K562 (cell line): ENCODE data around the gene ABLIM2. TPM values are rescaled to one million over a fixed set of nuclear protein-coding genes. Genes with fewer than 3 reads are reported as not detected.

Experiments used
- ATAC-seq: fragments of 200-7000 bp; cut with Tn5 transposase; 3 replicates; pipeline ENCODE4 v1.9.1; 2020; ENCODE audit warnings: moderate library complexity
- BruUV-seq: library from RNA; stranded (reverse); fragments of 400-500 nt; replicated peaks from 2 replicates; lab custom pipeline; 2021; lab: Mats Ljungman, UMichigan
- CTCF ChIA-PET: fragments of 300-600 bp; formaldehyde crosslinking; extraction: SDS; loops from one replicate; lab custom pipeline; 2021; ENCODE audit warnings: low intra/inter-chr PET ratio; lab: Yijun Ruan, JAX
- POLR2A ChIA-PET: fragments of 300-600, 350-650 bp; sonication (Branson Sonifier 250); formaldehyde crosslinking; extraction: SDS; loops from one replicate; lab custom pipeline; 2021; ENCODE audit warnings: antibody characterized with exemption, inconsistent platforms; lab: Yijun Ruan, JAX
- DNase-seq, 4 experiments: peaks; one replicate each; pipeline versions ENCODE4 v3.0.0 to v3.0.0-alpha.2; 2011 to 2018; ENCODE audit warnings: low spot score in 3 of 4, mixed read lengths in 3 of 4; ENCODE audit errors: extremely low read depth in 1 of 4
- FAIRE-seq: peaks from 2 replicates; lab custom pipeline; 2011; peaks lifted over from hg19 to GRCh38; lab: Jason Lieb, UNC
- H2AFZ ChIP-seq: 2 replicates; pipeline ENCODE4 v1.6.0; 2011; ENCODE audit warnings: low read depth, low read length, control low read depth, inconsistent platforms
- H3K27ac ChIP-seq: fragments of 200-600 bp; 3 replicates; pipeline ENCODE4 v1.8.0; 2011; ENCODE audit warnings: low read depth, mild to moderate bottlenecking, control low read depth, inconsistent platforms, low read length, moderate library complexity, mixed read lengths; ENCODE audit errors: extremely low read depth
- H3K27me3 ChIP-seq, 2 experiments: fragments of 300-600 bp in 1 of 2; 2 replicates in 1 of 2; 3 replicates in 1 of 2; pipeline versions ENCODE4 v1.6.0 to v1.8.0; 2011; ENCODE audit warnings: inconsistent platforms in 2 of 2, low read length in 2 of 2, mild to moderate bottlenecking in 1 of 2, mixed read lengths in 1 of 2, moderate library complexity in 1 of 2; ENCODE audit not compliant: control insufficient read depth in 2 of 2, insufficient read depth in 2 of 2
- H3K36me3 ChIP-seq: fragments of 300-600 bp; 3 replicates; pipeline ENCODE4 v1.8.0; 2011; ENCODE audit warnings: mild to moderate bottlenecking, low read length, inconsistent platforms; ENCODE audit not compliant: control insufficient read depth, insufficient read depth
- H3K4me1 ChIP-seq, 2 experiments: fragments of 200-600 bp in 1 of 2; replicated peaks in 1 of 2; 2 replicates in 1 of 2; 3 replicates in 1 of 2; pipeline versions ENCODE4 v1.5.1 to v1.8.0; 2011; ENCODE audit warnings: inconsistent platforms in 2 of 2, low read length in 2 of 2, mild to moderate bottlenecking in 1 of 2, mixed read lengths in 1 of 2, moderate library complexity in 1 of 2; ENCODE audit not compliant: control insufficient read depth in 2 of 2, insufficient read depth in 2 of 2
- H3K4me2 ChIP-seq: 2 replicates; pipeline ENCODE4 v1.6.1; 2011; ENCODE audit warnings: low read length, control low read depth, inconsistent platforms, mixed read lengths; ENCODE audit not compliant: insufficient read depth
- H3K4me3 ChIP-seq: fragments of 200-600 bp; sonication (generic), shearing (Covaris generic); 2 replicates; pipeline ENCODE4 v1.5.1; 2016; ENCODE audit warnings: control low read depth, inconsistent platforms
- H3K79me2 ChIP-seq: fragments of 200-600 bp; 3 replicates; pipeline ENCODE4 v1.8.0; 2011; ENCODE audit warnings: low read length, inconsistent platforms; ENCODE audit not compliant: control insufficient read depth, insufficient read depth
- H3K9ac ChIP-seq, 2 experiments: 2 replicates each; pipeline versions ENCODE4 v1.6.0 to v1.6.1; 2011; ENCODE audit warnings: low read depth in 2 of 2, low read length in 2 of 2, control low read depth in 1 of 2, inconsistent platforms in 1 of 2, mild to moderate bottlenecking in 1 of 2, mixed read lengths in 1 of 2; ENCODE audit not compliant: insufficient read depth in 1 of 2
- H3K9me1 ChIP-seq: one replicate; pipeline ENCODE4 v1.6.0; 2011; ENCODE audit warnings: inconsistent platforms, mild to moderate bottlenecking, low read length, moderate library complexity; ENCODE audit not compliant: control insufficient read depth, insufficient read depth
- H3K9me3 ChIP-seq: replicated peaks from 2 replicates; pipeline ENCODE4 v1.5.1; 2011; ENCODE audit warnings: low read depth, low read length, inconsistent platforms; ENCODE audit not compliant: control insufficient read depth, insufficient read depth
- H4K20me1 ChIP-seq: replicated peaks from 2 replicates; pipeline ENCODE4 v1.6.1; 2011; ENCODE audit warnings: low read length, inconsistent platforms, mixed read lengths; ENCODE audit not compliant: control insufficient read depth, insufficient read depth
- CCAR2 ChIP-seq: fragments of 200-400 bp; formaldehyde crosslinking; IDR thresholded peaks from 2 replicates; pipeline ENCODE4 v1.6.1; 2017; ENCODE audit warnings: mild to moderate bottlenecking, low read depth, low read length
- CHD2 ChIP-seq: IDR thresholded peaks from 2 replicates; pipeline ENCODE4 v1.6.1; 2011; ENCODE audit warnings: low read depth, low read length
- LEF1 ChIP-seq: fragments of 450-650 bp; IDR thresholded peaks from 2 replicates; pipeline ENCODE4 v1.6.1; 2016; ENCODE audit warnings: mild to moderate bottlenecking
- PHF21A ChIP-seq: fragments of 450-650 bp; IDR thresholded peaks from 2 replicates; pipeline ENCODE4 v1.6.1; 2017; ENCODE audit warnings: low read depth, borderline replicate concordance
- SRSF9 ChIP-seq: fragments of 200-400 bp; formaldehyde crosslinking; IDR thresholded peaks from 2 replicates; pipeline ENCODE4 v1.6.1; 2017; ENCODE audit warnings: low read depth, low read length, borderline replicate concordance
- TFAM ChIP-seq: fragments of 250-450 bp; sonication (Bioruptor Pico); conservative IDR thresholded peaks from 2 replicates; pipeline ENCODE4 v1.5.0; 2021; ENCODE audit warnings: mild to moderate bottlenecking, moderate library complexity
- TSC22D4 ChIP-seq: fragments of 450-650 bp; IDR thresholded peaks from 2 replicates; pipeline ENCODE4 v1.6.1; 2016; ENCODE audit warnings: missing genetic modification characterization, missing biosample characterization, control low read depth
- YBX1 ChIP-seq: fragments of 450-650 bp; IDR thresholded peaks from 2 replicates; pipeline ENCODE4 v1.7.1; 2016; ENCODE audit warnings: mild to moderate bottlenecking
- WGBS: fragments of 100-300 bp; shearing (Covaris generic); methylation state at CpG from one replicate; pipeline ENCODE4 v1.1.6; 2016; ENCODE audit warnings: low coverage, mixed read lengths; ENCODE audit not compliant: insufficient coverage; ENCODE audit errors: missing lambda C conversion rate; 5-methylcytosine and 5-hydroxymethylcytosine counted together
- in situ Hi-C: fragments of 300-500 bp; cut with MboI; formaldehyde crosslinking; loops from 4 replicates; pipeline ENCODE4 v1.15.0; 2018; ENCODE audit warnings: inconsistent platforms, mixed read lengths
- intact Hi-C: fragments of 100-400 bp; cut with micrococcal nuclease; formaldehyde crosslinking; loops from 2 replicates; pipeline ENCODE4 v1.14.2; 2022
- polyA plus RNA-seq, 8 experiments: library from polyadenylated mRNA; depleted of rRNA in 4 of 8; stranded (reverse) in 5 of 8; unstranded in 3 of 8; fragments of >200 nt; fragmentation: Nextera tagmentation in 2 of 8; fragmentation: Illumina TruSeq in 1 of 8; extraction: Ambion mirVana in 2 of 8; extraction: Trizol in 1 of 8; gene quantifications; 2 replicates each; pipeline versions ENCODE4 v1.2.1 to v1.2.3, GENCODE V29; 2011 to 2014; ENCODE audit warnings: inconsistent platforms in 1 of 8, missing spikeins in 1 of 8
- total RNA-seq, 7 experiments: library from RNA; depleted of rRNA in 6 of 7; stranded (reverse); fragments of >200 nt in 6 of 7; fragmentation: Illumina TruSeq in 2 of 7; extraction: Trizol in 2 of 7; gene quantifications; 2 replicates each; pipeline versions ENCODE4 v1.2.1 to v1.2.3, GENCODE V29; 2011 to 2021; ENCODE audit warnings: low replicate concordance in 1 of 7
- TF ChIP-seq, protein P1 (sequence below): sonication (generic); formaldehyde crosslinking; IDR thresholded peaks from 2 replicates; pipeline ENCODE4 v1.8.1; 2023; ENCODE audit warnings: mild to moderate bottlenecking, missing genetic modification reagents
- TF ChIP-seq, protein P2 (sequence below): fragments of 450-650 bp; IDR thresholded peaks from 2 replicates; pipeline ENCODE4 v1.6.1; 2017; ENCODE audit warnings: antibody characterized with exemption
- TF ChIP-seq, protein P3 (sequence below): IDR thresholded peaks from 3 replicates; pipeline ENCODE4 v1.6.1; 2011; ENCODE audit warnings: borderline replicate concordance, mild to moderate bottlenecking, moderate library complexity; ENCODE audit not compliant: insufficient read length; ENCODE audit errors: extremely low read depth
- TF ChIP-seq, protein P4 (sequence below): fragments of 450-650 bp; IDR thresholded peaks from 2 replicates; pipeline ENCODE4 v1.6.1; 2018; ENCODE audit not compliant: partially characterized antibody

ABLIM2 gene
- total and polyA plus RNA-seq, 9 of the 15 experiments (the other 6 are each of a cell fraction or from before 2014, with no cell fraction given): not detected

DNA sequence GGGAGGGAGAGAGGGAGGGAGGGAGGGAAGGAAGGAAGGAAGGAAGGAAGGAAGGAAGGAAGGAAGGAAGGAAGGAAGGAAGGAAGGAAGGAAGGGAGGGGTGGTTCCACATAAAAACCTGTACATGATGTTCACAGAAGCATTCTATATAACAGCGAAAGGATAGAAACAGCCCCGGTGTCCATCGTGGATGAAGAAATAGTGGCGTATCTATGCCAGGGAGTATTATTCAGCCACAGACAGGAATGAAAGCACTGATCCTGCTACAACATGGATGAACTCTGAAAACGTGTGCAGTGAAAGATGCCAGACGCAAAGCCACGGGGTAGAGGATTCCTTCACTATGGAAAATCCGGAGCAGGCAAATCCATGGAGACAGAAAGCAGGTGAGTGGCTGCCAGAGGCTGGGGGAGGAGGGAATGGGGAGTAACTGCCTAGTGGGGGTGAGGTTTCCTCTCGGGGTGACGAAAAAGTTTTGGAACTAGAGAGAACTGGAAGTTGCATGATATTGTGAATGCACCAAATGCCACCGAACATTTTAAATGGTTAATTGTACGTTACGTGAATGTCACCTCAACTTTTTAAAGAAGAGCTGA is 92.2 kb downstream of the ABLIM2 start:
- CTCF ChIA-PET: no interaction called here
- ATAC-seq (no peak), FAIRE-seq (no peak), DNase-seq (no peak)
- Histone ChIP-seq H3K9me3 (no peaks in the 10 kb centered on the region), H3K4me2 (no peak overlapping the region), H3K4me3 (no peak overlapping the region), H3K9ac (no peak overlapping the region), H3K27me3 (peaks cover 0 to 44% of the 10 kb centered on the region in 2 experiments), H4K20me1 (no peaks in the 10 kb centered on the region), H3K4me1 (no peaks in the 10 kb centered on the region), H3K27ac (no peak overlapping the region), H3K36me3 (no peaks in the 10 kb centered on the region), H2AFZ (no peak overlapping the region), H3K79me2 (no peaks in the 10 kb centered on the region), H3K9me1 (no peaks in the 10 kb centered on the region)
- intact Hi-C loops (no loop called here), in situ Hi-C loops (no loop called here)
- BruUV-seq: no TSS peak
- WGBS: under 1% methylated on average over 13 of the region's 13 CpGs
- POLR2A ChIA-PET: no interaction called here
- TF ChIP-seq, protein P1, sequence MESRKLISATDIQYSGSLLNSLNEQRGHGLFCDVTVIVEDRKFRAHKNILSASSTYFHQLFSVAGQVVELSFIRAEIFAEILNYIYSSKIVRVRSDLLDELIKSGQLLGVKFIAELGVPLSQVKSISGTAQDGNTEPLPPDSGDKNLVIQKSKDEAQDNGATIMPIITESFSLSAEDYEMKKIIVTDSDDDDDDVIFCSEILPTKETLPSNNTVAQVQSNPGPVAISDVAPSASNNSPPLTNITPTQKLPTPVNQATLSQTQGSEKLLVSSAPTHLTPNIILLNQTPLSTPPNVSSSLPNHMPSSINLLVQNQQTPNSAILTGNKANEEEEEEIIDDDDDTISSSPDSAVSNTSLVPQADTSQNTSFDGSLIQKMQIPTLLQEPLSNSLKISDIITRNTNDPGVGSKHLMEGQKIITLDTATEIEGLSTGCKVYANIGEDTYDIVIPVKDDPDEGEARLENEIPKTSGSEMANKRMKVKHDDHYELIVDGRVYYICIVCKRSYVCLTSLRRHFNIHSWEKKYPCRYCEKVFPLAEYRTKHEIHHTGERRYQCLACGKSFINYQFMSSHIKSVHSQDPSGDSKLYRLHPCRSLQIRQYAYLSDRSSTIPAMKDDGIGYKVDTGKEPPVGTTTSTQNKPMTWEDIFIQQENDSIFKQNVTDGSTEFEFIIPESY (CRISPR knock-in tag): no peak
- TF ChIP-seq, protein P2, sequence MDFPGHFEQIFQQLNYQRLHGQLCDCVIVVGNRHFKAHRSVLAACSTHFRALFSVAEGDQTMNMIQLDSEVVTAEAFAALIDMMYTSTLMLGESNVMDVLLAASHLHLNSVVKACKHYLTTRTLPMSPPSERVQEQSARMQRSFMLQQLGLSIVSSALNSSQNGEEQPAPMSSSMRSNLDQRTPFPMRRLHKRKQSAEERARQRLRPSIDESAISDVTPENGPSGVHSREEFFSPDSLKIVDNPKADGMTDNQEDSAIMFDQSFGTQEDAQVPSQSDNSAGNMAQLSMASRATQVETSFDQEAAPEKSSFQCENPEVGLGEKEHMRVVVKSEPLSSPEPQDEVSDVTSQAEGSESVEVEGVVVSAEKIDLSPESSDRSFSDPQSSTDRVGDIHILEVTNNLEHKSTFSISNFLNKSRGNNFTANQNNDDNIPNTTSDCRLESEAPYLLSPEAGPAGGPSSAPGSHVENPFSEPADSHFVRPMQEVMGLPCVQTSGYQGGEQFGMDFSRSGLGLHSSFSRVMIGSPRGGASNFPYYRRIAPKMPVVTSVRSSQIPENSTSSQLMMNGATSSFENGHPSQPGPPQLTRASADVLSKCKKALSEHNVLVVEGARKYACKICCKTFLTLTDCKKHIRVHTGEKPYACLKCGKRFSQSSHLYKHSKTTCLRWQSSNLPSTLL: no peak
- TF ChIP-seq CHD2 (no peak), TSC22D4 (tag) (no peak), CCAR2 (no peak), PHF21A (no peak), SRSF9 (no peak), LEF1 (no peak), TFAM (CRISPR knock-in tag) (no peak), YBX1 (no peak)
- TF ChIP-seq, protein P3, sequence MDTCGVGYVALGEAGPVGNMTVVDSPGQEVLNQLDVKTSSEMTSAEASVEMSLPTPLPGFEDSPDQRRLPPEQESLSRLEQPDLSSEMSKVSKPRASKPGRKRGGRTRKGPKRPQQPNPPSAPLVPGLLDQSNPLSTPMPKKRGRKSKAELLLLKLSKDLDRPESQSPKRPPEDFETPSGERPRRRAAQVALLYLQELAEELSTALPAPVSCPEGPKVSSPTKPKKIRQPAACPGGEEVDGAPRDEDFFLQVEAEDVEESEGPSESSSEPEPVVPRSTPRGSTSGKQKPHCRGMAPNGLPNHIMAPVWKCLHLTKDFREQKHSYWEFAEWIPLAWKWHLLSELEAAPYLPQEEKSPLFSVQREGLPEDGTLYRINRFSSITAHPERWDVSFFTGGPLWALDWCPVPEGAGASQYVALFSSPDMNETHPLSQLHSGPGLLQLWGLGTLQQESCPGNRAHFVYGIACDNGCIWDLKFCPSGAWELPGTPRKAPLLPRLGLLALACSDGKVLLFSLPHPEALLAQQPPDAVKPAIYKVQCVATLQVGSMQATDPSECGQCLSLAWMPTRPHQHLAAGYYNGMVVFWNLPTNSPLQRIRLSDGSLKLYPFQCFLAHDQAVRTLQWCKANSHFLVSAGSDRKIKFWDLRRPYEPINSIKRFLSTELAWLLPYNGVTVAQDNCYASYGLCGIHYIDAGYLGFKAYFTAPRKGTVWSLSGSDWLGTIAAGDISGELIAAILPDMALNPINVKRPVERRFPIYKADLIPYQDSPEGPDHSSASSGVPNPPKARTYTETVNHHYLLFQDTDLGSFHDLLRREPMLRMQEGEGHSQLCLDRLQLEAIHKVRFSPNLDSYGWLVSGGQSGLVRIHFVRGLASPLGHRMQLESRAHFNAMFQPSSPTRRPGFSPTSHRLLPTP: no peak
- TF ChIP-seq, protein P4, sequence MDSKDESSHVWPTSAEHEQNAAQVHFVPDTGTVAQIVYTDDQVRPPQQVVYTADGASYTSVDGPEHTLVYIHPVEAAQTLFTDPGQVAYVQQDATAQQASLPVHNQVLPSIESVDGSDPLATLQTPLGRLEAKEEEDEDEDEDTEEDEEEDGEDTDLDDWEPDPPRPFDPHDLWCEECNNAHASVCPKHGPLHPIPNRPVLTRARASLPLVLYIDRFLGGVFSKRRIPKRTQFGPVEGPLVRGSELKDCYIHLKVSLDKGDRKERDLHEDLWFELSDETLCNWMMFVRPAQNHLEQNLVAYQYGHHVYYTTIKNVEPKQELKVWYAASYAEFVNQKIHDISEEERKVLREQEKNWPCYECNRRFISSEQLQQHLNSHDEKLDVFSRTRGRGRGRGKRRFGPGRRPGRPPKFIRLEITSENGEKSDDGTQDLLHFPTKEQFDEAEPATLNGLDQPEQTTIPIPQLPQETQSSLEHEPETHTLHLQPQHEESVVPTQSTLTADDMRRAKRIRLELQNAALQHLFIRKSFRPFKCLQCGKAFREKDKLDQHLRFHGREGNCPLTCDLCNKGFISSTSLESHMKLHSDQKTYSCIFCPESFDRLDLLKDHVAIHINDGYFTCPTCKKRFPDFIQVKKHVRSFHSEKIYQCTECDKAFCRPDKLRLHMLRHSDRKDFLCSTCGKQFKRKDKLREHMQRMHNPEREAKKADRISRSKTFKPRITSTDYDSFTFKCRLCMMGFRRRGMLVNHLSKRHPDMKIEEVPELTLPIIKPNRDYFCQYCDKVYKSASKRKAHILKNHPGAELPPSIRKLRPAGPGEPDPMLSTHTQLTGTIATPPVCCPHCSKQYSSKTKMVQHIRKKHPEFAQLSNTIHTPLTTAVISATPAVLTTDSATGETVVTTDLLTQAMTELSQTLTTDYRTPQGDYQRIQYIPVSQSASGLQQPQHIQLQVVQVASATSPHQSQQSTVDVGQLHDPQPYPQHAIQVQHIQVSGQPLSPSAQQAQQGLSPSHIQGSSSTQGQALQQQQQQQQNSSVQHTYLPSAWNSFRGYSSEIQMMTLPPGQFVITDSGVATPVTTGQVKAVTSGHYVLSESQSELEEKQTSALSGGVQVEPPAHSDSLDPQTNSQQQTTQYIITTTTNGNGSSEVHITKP: no peak
